Uterus (tissue), 2 donors: ENCODE results near the gene CACNB2.

Experiments
- POLR2A ChIP-seq, 2 donors: fragments of 450-650 bp; IDR thresholded peaks; one replicate each; pipeline ENCODE4 v1.6.1; 2016; ENCODE audit warnings: antibody characterized with exemption in 2 of 2, mild to moderate bottlenecking in 1 of 2, moderate library complexity in 1 of 2
- TF ChIP-seq, protein P1 (sequence below), 4 experiments: fragments of 200-600 bp in 2 of 4; fragments of 450-650 bp in 2 of 4; sonication (generic) in 2 of 4; IDR thresholded peaks; one replicate each; pipeline ENCODE4 v1.5.1; 2016 to 2019; ENCODE audit warnings: antibody characterized with exemption in 4 of 4, mild to moderate bottlenecking in 2 of 4, moderate library complexity in 1 of 4

GRCh38 chr10:18238870-18239485 is 98.8 kb downstream of the CACNB2 start:
- TF ChIP-seq, protein P1, sequence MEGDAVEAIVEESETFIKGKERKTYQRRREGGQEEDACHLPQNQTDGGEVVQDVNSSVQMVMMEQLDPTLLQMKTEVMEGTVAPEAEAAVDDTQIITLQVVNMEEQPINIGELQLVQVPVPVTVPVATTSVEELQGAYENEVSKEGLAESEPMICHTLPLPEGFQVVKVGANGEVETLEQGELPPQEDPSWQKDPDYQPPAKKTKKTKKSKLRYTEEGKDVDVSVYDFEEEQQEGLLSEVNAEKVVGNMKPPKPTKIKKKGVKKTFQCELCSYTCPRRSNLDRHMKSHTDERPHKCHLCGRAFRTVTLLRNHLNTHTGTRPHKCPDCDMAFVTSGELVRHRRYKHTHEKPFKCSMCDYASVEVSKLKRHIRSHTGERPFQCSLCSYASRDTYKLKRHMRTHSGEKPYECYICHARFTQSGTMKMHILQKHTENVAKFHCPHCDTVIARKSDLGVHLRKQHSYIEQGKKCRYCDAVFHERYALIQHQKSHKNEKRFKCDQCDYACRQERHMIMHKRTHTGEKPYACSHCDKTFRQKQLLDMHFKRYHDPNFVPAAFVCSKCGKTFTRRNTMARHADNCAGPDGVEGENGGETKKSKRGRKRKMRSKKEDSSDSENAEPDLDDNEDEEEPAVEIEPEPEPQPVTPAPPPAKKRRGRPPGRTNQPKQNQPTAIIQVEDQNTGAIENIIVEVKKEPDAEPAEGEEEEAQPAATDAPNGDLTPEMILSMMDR (IDR thresholded peaks at IDR 0.05): peak; percentile 49 to 79 (median 62)
- no peak for TF ChIP-seq POLR2A (IDR thresholded peaks at IDR 0.05)
